GM13977 (cell line): ENCODE measurements around the gene TCF7.

Experiments
- DNase-seq: peaks from one replicate; pipeline ENCODE4 v3.0.0; 2012; ENCODE audit warnings: low spot score
- in situ Hi-C: fragments of 300-500 bp; cut with MboI; formaldehyde crosslinking; loops from one replicate; pipeline ENCODE4 v1.12.0; 2022; ENCODE audit warnings: low sequenced_read_pairs, low pct_unique_long_range_greater_than_20kb, mixed read lengths, inconsistent platforms; ENCODE audit not compliant: unreplicated experiment
- TF ChIP-seq, protein P1 (sequence below): IDR thresholded peaks from 2 replicates; pipeline ENCODE4 v1.5.1; 2012; ENCODE audit warnings: mild to moderate bottlenecking, control low read depth; ENCODE audit not compliant: insufficient read depth; ENCODE audit errors: extremely low read depth, missing control alignments

Gene TCF7

DNA sequence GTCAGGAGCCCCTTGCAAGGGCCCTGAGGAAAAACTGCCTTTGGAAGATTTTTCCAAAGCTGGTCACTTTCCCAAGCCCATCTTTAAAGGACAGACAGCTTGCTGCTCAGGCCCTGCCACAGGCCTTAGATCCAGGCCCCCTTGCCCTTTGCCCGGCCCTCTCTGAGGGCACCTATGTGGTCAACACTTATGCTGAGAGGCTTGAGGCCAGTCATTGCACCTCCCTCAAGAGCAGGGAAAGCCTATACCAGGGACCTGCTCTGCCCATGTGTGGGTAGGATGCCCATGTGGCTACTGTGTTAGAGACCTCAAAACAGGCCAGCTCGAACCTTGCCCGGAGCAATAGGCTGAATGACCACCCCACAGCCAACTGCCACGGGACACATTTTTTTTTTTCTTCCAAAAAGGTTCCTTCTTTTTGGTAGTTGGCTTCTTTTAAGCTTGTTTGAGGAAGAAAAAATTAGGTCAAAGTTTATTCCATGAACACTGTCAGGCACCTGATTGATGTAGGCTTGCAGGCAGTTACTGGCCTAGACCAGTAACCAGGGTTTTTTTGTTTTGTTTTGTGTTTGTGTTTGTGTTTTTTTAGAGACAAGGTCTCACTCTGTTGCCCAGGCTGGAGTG, 3.8 kb downstream of the TCF7 start:
- no peak for DNase-seq
- in situ Hi-C loops = no loop called here
- TF ChIP-seq, protein P1, sequence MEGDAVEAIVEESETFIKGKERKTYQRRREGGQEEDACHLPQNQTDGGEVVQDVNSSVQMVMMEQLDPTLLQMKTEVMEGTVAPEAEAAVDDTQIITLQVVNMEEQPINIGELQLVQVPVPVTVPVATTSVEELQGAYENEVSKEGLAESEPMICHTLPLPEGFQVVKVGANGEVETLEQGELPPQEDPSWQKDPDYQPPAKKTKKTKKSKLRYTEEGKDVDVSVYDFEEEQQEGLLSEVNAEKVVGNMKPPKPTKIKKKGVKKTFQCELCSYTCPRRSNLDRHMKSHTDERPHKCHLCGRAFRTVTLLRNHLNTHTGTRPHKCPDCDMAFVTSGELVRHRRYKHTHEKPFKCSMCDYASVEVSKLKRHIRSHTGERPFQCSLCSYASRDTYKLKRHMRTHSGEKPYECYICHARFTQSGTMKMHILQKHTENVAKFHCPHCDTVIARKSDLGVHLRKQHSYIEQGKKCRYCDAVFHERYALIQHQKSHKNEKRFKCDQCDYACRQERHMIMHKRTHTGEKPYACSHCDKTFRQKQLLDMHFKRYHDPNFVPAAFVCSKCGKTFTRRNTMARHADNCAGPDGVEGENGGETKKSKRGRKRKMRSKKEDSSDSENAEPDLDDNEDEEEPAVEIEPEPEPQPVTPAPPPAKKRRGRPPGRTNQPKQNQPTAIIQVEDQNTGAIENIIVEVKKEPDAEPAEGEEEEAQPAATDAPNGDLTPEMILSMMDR = no peak

DNA sequence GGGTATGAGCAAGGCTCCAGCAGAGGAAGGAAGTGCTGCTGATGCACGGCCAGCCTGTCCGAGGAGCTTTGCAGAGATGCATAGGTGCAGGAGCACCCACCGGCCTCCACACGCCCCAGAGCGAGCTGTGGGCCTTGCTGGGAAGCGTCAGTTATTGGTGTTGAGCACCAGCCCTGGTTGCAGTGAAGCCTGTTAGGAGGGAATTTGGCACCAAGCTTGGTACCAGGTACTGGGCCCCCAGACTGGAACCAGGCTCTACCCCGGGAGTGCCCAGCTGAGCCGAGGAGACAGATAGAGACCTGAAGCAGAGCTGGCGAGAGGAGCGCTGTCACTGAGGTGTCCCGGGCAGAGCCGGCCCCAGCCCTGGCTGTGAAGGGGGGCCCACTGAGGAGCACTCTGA, 5.2 kb downstream of the TCF7 start:
- TF ChIP-seq, protein P1 = no peak
- in situ Hi-C loops = no loop called here

DNA sequence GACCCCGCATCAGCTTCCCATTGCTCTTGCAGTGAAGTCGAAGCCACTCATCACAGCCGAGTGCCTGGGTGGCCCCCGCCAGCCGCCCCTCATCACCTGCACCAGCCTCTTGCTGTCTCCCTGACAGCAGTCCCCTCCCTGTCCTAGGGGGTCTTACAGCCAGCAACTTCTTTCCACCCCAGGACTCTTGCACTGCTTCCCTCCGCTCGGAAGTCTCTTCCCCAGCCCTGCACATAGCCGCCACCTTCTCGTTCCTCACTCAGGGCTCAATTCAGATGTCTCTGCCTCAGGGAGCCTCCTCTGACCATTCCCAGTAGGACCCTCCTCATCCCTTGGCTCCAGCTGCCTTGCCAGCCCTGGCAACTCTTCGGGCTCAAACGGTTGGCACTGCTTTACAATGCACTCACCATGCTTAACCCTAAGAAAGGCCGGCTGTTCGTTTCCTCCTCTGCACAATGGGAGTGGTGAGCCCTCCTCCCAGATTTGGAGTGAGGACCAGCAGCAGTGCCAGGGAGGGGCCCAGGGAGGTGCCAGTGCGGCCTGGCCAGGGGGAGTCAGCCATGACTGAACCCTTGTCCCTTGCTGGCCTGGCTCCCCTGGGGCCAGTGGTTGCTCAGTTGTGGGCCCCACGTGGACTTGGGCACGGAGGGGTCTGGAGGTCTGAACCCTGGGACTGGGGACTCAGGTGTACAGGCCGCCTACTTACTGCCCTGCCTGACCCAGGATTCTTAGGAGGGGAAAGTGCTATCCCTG, 6.1 kb downstream of the TCF7 start:
- DNase-seq = no peak
- TF ChIP-seq, protein P1 = no peak
- in situ Hi-C loops = no loop called here

More for the DNA sequence above, 5.2 kb downstream of the TCF7 start:
- DNase-seq = no peak

DNA sequence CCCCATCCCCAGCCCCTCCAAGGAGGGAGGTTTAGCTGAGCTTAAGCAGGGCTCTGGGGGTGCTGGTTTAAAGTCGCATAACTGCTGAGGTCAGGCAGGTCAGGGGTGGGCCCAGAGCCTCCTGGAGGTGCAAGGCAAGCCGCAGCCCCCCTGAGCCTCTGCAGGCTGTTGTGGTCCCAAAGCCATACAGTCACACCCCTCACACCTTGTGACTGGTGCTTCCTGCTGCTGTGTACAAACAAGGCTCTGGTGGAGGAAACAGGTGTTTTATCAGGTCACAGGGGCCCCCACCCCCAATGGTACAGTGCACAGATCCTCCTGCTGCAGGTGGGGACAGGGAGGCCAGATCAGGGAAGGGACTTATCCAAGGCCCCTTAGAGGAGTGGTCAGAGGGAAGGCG, 8.0 kb downstream of the TCF7 start:
- DNase-seq = no peak
- TF ChIP-seq, protein P1 = no peak
- in situ Hi-C loops = no loop called here

DNA sequence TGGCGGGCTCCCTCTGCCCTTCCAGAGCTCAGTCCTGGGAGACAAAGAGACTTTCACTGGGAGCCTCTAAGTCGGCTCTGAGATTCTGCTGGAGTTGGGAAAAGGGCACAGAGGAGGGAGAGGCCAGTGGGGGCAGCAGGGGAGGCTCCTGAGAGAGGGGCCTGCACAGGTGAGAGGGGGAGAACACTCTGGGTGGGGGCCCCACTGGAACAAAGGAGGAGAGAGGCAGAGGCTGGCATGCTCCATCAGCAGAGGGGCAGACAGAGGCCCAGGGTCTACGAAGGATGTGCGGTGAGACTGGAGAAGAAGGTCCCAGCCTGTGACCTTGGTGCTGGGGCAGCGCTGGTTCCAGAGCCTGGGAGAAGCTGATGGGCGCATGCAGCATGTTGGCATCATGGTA, 8.9 kb downstream of the TCF7 start:
- TF ChIP-seq, protein P1 = no peak
- no peak for DNase-seq
- in situ Hi-C loops = no loop called here

DNA sequence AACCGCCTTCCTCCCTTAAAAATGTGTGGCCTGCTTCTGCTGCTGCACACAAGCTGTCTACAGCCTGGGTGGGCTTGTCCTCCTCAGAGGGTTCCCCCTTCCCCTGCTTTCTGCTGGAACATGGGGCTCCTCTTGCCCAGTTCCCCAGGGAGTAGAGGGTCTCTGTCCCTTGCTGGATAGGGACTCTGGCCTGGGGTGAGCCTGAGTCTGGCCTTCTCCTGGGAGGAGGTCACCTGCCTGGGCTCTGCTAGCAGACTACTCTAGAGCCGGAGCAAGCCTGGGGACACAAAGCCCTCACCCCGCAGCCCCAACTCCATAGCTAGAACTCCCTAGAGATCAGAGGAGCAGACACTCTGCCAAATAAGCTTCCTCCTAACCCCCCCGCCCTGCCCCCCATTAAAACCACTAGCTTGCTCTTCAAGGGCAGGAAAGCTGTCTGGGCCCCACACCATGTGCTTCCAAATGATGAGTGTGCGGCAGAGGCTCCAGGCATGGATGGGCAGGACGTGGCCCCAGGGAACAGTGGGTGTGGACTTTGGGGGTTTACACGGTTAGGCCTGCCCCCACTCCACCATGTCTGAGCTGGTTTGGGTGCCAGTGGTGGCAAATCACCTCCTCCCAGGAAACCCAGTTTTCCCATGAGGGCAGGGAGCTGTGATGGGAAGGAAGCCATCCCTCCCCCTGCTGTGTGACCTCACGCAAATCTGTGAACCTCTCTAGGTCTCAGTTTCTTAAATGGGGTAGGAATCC, 10.0 kb downstream of the TCF7 start:
- in situ Hi-C loops = no loop called here
- DNase-seq = no peak
- TF ChIP-seq, protein P1 = no peak
